Hematopoietic multipotent progenitor cell treated with erythropoietin and hydrocortisone succinate and interleukin-3 and kit ligand, for 17 days (in vitro differentiated cells): ENCODE results near the gene SNX9.

Experiments
- DNase-seq: peaks from one replicate; pipeline ENCODE4 v3.0.0-alpha.2; 2015; ENCODE audit warnings: low spot score

SNX9 gene

DNA sequence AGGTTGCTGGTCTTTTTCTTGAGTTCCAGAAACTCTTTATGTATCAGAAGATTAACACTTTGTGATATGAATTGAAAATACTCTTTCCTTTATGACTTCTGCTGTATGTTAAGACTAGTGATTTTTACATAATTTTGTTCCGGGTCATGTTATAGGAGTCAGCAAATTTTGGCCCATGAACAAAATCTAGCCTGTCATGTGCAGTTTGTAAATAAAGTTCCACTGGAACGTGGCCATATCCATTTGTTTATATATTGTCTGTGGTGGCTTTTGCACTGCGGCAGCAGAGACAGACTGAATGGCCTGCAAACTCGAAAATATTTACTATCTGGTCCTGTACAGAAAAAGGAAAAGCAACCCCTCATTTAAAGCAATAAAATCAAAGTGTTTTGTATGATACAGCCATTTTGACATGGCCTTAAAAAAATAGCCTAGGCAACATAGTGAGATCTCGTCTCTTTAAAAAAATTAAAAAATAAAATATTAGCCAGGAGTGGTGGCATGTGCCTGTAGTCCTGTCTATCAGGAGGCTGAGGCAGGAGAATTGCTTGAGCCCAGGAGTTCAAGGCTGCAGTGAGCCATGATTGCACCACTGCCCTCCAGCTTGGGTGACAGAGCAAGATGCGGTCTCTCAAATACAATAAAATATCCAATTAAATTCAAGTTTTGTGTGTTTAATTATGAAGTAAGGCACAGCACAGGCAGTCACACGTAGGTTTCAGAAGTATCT is 36.9 kb downstream of the SNX9 start:
- no peak for DNase-seq

DNA sequence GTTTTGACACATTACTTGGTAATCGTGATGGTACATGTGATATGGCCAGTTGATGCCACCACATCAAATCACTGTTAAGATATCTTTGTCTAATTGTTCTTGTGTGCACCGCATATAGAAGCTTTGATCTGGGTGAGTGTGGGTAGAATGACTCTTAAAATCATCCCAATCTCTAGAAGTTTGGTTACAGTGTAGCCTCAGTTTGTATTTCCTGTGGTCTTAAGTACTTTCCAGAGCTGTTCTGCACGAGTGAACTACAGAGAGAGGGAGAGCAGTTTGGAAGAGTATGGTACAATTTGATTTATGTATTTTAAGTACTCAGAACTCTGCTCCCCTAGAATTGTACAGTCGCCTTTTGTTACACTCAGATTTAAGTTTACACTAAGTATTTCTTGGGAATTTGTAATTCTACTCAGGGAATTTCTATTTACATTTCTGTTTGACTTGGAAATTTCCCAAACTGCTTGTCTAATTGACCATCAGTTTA is 37.5 kb downstream of the SNX9 start:
- no peak for DNase-seq

DNA sequence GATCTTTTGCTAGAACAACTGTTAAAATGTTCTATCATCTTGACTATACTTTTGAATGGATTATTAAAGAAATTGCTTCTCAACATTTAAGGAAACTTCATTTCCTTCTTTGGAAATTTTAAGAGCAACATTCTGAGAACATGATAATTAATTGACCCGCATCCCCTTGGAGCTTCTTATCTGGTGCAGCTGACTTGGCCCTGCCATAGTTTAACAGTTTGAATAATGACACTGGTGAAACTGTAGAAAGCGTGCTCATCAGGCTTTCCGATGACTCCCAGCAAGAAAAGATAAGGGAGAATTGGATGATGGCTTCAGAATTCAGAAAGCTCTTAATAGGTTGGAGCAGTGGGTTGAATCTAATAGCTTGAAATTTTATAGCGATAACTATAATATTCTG is 38.1 kb downstream of the SNX9 start:
- no peak for DNase-seq

DNA sequence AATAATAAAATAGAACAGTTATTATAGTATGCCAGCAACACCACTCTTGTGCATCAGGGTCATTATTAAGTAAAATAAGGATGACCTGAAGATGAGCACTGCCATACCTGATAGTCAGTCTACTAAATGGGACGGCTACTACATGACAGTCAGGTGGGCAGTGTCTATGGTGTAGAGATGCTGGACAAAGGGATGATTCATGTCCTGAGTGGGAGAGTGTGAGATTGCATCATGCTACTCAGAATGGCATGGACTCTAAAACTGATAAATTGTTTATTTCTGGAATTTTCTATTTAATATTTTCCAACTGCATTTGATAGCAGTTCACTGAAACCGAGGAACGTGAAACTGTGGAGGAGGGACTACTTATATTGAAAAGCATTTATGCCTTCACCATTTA is 38.8 kb downstream of the SNX9 start:
- DNase-seq = no peak

DNA sequence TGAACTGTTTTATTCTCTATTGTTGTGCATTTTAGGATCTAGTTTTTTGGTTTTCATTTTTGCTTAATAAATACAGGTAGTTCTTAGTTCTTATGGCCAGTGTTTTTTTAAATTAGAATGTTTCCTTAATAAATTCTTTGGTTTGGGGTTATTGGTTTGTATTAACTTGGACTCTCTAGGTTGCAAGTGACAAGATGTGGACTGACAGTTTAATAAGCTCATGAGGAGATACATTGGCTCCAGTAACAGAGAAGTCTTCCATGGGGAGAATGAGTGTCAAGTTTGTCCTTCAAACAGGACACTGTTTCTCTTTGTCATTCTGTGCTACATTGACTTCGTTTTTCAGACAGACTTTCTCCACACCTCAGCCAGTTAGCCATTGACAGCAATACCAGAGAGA is 39.7 kb downstream of the SNX9 start:
- DNase-seq = no peak

DNA sequence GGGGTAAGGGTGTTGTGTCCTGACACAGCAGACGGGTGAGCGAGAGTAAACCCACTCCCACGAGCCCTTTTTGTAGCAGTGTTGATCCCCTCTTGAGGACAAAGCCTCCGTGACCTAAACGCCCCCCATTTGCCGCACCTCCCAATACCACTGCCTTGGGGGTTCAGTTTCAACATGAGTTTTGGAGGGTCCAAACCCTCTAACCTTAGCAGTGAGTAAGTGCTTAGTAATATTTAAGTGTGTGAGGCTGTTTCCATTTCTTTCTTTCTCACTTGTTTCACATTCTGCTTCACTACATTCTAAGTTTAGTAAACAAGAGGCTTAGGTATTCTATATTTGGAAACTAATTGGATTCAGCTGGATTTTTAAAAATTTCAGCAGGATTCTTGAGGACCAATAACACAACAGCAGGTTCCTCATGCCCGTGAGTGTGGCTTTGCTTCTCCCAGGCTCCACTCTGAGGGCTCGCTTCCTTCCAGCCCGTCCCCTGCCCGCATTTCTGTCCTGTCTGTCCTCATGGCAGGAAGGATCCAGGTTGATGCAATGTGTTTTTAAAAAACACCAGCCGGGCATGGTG is 41.2 kb downstream of the SNX9 start:
- no peak for DNase-seq

DNA sequence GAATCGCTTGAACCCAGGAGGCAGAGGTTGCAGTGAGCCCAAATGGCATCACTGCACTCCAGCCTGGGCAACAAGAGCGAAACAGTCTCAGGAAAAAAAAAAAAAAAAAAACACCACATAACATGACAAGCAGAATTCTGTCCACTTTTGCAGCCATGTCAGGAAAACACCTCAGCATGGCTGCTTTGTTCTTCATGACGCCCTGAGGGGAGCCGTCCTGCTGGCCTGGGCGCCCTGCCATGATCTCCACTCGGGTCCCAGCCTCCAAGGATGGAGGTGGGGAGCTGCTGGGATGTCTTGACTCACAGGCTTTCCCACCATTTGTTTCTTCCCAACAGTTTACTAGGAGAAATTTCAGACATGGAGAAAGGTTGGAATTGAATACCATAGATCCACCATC is 42.2 kb downstream of the SNX9 start:
- DNase-seq = no peak

DNA sequence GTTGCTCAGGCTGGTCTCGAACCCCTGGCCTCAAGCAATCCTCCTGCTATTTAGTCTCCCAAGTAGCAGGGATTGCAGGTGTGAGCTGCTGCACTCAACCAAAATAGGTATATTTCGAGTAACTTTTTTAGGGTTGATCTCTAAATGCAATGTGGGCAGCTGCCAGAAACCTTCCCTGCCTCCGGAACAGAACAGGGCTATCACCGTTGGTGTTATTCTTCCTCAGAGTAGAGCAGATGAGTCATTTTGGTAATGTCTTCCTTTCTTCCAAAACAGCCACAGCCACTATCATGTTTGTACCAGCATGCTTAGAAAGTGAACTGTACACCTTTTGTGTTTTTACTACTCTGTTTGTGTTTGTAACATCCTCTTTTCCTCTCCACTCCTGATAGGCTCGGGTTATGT is 44.1 kb downstream of the SNX9 start:
- no peak for DNase-seq

DNA sequence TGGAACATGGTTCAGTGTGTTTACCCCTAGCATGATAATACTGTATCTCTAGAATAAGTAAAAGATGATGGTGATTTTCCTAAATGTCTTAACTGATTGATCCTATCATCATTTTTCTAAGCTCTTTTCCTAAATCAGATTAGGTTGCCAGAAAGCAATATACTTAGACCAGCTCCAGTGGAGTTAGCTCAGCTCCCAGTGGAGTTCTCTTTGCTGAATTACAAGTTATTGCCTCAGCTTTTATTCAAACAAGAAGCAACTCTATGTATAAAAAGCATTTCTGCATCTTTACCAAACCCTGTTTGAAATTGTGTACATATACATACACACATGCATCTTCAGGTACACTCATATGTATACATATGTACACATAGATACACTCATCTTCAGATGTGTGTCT is 44.9 kb downstream of the SNX9 start:
- DNase-seq = no peak

DNA sequence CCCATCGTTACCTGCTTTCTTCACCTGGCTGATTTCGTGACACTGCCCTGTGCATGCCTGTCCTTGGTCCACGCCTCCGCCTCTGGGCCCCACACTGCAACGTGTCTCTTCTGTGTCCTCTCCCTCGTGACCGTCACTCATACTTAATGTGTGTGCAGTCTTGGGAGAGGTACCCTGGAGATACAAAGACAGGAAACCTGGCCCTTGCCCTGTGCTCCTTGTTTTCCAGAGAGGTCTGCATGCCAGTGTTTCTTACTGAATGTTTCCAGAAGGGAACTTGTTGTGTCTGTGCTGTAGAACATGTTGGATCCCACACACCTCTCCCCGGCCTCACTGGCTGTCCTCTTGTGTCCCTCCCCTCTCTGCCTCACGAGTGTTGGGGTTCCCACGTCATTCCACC is 45.8 kb downstream of the SNX9 start:
- no peak for DNase-seq

DNA sequence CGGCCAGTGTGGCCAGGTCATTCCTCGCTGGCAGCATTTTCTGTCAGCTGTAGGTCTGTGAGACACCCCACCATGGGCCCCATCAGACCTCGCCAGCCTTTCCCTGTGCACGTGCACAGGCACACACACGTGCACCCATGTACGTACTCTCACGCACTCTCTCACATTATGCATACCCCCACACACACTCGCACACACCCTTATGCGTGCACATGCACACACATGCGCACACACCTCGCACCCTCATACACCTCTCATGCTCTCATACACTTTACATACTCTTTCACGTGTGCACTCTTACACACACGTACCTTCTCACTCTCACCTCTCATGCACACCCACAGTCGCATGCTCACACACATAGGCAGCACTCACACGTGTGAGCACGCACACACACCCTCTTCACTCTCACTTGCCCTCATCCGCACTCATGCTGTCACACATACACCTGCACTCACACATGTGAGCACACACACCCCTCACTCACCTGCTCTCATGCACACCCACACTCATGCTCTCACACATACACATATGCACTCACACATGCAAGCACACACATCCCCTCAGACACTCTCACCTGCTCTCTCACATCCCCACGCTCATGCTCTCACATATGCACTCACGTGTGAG is 46.7 kb downstream of the SNX9 start:
- no peak for DNase-seq

DNA sequence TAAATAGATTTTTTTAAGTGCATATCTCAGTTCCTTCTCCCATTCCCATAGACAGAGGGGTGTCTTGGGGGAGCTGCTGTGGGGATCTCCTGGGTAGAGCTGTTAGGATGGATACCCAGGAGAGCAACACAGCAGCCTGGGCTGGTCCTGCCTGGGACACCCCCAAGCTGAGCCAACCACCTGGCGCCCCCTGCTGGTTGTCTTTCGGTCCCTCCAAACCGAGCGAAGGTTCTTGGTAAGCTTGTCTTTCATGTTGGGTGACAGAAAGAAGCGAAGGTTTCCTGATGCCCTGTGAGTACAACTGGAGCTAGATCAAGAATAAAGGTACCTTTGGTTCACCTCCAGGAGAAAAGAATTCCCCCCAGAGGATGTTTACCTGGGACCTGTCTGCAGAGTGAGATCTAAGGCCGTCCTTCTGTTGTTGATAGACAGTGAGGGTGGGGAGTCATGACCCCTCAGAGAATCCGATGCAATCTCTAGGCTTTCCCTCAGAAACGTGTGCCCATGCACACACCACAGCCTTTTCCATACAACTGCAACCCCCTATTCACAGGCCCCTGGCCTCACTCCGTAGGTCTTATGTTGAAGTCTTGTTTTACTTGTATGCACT is 50.8 kb downstream of the SNX9 start:
- peak; percentile 90 for DNase-seq

DNA sequence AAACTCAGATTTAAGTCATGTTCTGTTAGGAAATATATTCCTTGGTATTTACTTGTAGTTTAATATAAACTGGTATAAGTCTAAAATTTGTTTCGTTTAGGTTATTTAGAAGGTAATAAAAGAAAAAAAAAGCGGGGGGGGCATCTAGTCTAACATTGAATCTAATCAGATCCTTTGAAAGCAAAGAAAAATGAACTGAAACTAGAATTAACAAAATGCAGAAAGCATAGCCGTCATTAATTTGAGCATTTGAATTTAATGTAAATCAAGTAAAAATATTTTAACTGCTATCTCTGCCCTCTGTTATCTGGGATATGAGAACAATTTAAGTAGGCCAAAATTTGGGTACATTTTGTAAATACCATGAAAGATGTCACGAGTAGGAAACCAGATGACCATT is 54.1 kb downstream of the SNX9 start:
- no peak for DNase-seq

DNA sequence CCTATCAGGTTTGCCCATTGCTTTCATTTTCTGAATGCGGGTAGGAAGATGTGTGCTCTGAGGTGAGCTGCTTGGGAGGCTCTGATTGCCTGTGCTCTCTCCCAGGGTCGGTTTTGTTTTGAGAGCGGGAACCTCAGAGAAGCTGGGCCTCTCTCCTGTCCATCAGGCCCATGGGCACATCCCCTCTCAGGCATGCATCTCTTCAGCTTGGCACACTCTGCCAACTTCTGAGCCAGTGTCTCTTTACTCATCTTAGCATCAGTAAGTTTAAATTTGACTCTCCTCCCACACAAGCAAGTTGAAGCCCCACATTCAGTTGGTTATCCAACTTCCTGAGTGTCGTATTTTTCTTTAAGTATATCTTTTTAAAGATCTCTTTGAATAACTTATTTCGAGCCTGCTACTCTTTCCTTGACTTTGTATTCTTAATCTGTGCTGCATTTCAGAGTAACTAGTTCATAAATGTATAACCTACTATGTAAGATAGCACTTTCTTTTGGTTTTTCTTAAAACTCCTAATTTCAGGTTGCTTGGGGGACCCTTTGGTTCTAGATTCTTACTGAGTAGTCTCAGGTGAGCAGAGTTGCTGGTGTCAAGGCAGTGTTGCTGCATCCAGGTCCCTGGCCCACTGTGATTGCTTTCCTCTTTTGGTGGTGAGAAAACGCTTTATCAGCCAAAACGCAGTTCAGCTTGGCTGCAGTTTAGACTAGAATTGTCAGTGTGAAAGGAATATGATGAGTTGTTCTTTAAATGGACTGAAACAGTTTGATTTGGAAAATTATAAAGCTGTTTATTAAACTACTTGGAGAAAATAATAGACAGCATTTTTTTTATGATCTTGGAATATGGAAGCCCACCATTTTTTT is 54.8 kb downstream of the SNX9 start:
- no peak for DNase-seq

DNA sequence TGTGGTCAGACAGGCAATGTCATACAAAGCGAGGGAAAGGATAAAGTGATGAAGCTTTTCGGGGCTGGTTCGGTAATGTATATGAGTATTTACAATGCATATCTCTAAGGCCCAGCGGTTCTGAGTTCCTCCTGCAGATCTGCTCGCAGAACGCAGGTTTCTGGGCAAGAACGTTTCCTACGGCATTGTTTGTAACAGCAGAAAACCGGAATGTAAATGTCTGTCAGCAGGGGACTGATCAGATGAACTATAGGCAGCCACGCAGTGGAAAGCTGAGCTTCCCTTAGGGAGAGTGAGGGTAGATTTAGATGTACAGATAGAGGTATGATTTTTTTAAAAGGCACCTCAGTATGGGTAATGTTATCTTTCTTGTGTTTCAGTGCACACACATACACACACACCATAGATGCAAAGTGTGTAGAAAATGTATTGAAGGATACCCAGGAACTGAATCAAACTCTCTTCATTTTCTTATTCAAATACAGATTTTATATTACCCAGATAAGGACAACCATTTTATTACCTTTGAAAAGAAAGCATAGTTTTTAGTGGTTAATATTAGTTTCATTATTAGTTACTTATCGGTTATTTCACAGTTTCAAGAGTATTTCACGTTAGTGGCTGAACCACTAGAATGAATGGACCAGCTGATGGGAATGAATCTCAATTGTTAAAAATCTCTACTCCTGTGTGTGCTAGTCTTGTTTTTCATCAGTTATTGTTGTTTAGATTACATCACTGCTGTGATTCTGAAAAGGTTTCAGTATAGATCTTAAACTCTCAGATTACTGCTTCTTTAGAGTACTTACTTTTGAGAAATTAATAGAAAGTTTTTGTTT is 56.2 kb downstream of the SNX9 start:
- DNase-seq = no peak

DNA sequence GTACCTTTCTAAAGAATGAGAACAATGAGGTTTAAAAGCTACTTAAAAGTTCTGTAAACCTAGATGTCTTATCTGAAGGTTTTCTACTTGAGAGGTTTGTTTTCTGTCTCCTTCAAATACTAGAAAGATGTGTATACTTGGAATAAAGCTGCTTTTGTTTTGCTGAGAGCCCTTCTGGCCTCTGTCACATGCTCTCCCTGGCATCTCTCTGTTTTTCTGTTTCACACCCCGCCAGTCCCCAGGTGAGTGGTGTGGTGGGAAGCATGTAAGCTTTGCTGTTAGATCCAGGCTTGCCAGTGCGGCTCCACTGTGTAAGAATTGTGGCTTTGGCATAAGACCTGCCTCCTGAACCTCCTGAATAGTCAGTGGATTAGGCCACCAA is 56.8 kb downstream of the SNX9 start:
- no peak for DNase-seq

DNA sequence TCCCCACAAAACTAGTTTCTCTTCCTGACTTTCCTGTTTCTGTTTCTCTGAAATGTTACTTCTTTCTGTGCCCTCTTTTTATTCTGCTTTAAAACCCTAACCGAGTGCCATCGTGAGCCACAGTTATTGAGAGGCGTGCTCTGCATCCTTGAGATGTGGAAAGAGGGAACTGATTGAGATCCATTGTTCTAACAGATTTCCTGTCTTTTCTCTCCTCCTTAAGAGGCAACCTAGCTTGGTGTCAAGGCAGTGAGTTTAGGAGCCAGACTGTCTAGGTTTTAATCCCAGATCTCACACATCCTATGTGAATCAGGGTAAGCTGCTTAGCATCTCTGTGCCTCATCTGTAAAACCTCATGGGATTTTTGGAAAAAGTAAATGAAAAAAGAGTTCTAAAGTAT is 57.5 kb downstream of the SNX9 start:
- DNase-seq = no peak

DNA sequence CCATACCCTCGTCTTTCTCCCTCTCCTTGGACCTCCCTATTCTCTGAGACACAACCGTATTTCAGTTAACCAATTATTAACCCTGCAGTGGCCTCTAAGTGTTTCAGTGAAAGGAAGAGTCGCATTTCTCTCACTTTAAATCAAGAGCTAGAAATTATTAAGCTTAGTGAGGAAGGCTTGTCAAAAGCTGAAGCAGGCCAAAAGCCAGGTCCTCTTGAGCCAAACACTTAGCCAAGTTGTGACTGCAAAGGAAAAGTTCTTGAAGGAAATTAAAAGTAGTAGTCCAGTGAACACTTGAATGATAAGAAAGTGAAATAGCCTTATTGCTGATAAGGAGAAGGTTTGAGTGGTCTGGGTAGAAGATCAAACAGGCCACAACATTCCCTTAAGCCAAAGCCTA is 58.3 kb downstream of the SNX9 start:
- no peak for DNase-seq

DNA sequence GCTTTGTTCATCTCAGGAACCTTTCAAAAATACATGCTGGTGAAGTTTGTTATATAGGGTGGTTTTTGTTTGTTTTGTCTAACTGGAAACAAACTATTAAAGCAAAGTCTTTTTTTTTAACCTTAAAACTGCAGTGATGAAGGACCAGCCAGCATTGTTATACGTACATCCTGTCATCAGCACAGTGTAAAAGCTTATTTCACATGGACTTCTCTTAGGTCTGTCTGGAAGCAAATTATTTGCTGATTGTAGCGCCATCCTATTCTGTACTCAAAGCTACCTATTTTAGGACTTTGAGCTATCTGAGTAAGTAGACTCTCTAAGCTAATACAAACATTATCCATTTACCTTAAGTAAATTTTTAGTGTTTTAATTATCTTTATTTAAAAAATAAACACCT is 61.7 kb downstream of the SNX9 start:
- no peak for DNase-seq

DNA sequence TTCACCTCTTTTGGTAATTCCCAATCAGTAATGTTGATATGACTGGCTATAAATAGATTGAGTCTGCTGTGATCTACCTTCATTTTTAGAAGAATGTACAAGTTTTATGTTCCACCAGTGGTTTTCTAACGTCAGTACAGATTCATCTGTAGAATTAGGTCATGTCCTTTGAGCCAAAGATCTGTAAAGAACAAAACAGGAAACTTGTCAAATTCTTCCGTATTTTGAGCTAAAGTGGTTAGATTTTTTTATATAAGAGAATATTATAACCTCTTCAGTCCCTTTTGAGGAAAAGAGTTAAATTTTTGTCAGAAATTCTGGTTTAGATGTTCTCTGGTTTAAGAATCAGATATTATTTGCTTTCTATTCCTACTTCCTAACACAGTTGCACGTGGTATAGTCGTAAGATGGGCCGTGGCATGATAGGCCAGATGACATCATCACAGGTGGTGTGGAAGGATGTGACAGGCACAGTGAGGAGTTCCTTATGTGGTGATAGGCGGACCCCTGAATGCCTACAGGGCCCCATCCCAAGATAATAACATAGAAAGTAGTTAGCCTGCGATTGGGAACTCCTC is 62.3 kb downstream of the SNX9 start:
- no peak for DNase-seq

DNA sequence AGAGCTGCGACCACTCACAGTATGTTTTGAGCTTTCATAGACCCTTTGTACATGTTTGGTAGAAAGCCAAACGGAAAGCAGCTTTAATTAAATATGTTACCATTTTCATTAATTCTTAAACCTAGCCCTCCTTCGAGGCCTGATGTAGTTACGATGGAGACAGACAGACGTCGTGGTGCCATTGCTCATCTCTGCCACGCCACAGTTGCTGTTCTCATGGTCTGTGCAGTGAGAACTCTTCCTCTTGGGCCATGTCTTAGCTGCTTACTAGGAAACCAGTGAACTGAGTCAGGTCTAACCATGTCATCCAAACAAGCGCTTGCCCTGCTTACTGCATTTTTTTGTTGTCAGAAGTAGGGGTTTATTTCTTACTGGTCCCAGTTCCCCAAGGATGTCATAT is 62.8 kb downstream of the SNX9 start:
- no peak for DNase-seq
